Naive thymus-derived CD4-positive, alpha-beta T cell (primary cell): ENCODE data around the gene KLRC4. TPM values are rescaled to one million over a fixed set of nuclear protein-coding genes. Genes with fewer than 3 reads are reported as not detected.
"Not testable (repeated sequence)": the region's sequence is repeated elsewhere in the genome, so short reads cannot be mapped to it uniquely, and the experiment has no call there.

Source experiments
- ATAC-seq: fragments of 150-1000 bp; cut with Tn5 transposase; 2 replicates; pipeline ENCODE4 v1.10.0; 2021; ENCODE audit warnings: mild to moderate bottlenecking, moderate library complexity
- CTCF ChIA-PET: fragments of 350-600 bp; sonication (Branson Sonifier 250); formaldehyde crosslinking; loops from one replicate; lab custom pipeline; 2021; ENCODE audit warnings: antibody characterized with exemption; lab: Charles Lee
- POLR2A ChIA-PET: fragments of 350-600 bp; sonication (Branson Sonifier 250); formaldehyde crosslinking; loops from one replicate; lab custom pipeline; 2021; ENCODE audit warnings: antibody characterized with exemption, inconsistent platforms; lab: Charles Lee
- DNase-seq, 9 donors: peaks; one replicate each; pipeline versions ENCODE4 v3.0.0 to v3.0.0-alpha.2; 2020 to 2022; ENCODE audit warnings: mixed read lengths in 1 of 9
- H3K27ac ChIP-seq: one replicate; pipeline ENCODE4 v1.7.0; 2013; ENCODE audit warnings: mild to moderate bottlenecking, low read depth, low read length, moderate library complexity
- H3K27me3 ChIP-seq, 2 donors: one replicate each; pipeline ENCODE4 v1.7.0; 2013; ENCODE audit warnings: low read length in 2 of 2, mild to moderate bottlenecking in 2 of 2, moderate library complexity in 2 of 2; ENCODE audit not compliant: control insufficient read depth in 2 of 2, insufficient read depth in 2 of 2
- H3K36me3 ChIP-seq, 3 experiments: 1 replicate in 2 of 3; 2 replicates in 1 of 3; pipeline ENCODE4 v1.7.0; 2013; ENCODE audit warnings: low read length in 3 of 3, mild to moderate bottlenecking in 3 of 3, moderate library complexity in 1 of 3; ENCODE audit not compliant: insufficient read depth in 3 of 3, control insufficient read depth in 2 of 3
- H3K4me1 ChIP-seq, 2 donors: one replicate each; pipeline ENCODE4 v1.7.0; 2013; ENCODE audit warnings: low read length in 2 of 2, mild to moderate bottlenecking in 2 of 2, moderate library complexity in 1 of 2; ENCODE audit not compliant: control insufficient read depth in 2 of 2, insufficient read depth in 2 of 2
- H3K4me3 ChIP-seq: 2 replicates; pipeline ENCODE4 v1.7.0; 2013; ENCODE audit warnings: mild to moderate bottlenecking, low read length
- H3K9me3 ChIP-seq, 3 experiments: 1 replicate in 2 of 3; 2 replicates in 1 of 3; pipeline ENCODE4 v1.7.0; 2013; ENCODE audit warnings: low read length in 3 of 3; ENCODE audit not compliant: control insufficient read depth in 2 of 3
- H3K27ac Mint-ChIP-seq, 9 donors: one replicate each; pipeline ENCODE4 v1.8.0; 2020 to 2022; ENCODE audit warnings: mixed read lengths in 9 of 9, mild to moderate bottlenecking in 8 of 9, moderate library complexity in 5 of 9, inconsistent platforms in 2 of 9
- H3K27me3 Mint-ChIP-seq, 5 donors: one replicate each; pipeline ENCODE4 v1.8.0; 2021 to 2022; ENCODE audit warnings: mixed read lengths in 5 of 5, mild to moderate bottlenecking in 1 of 5
- H3K36me3 Mint-ChIP-seq, 5 donors: one replicate each; pipeline ENCODE4 v1.8.0; 2020 to 2022; ENCODE audit warnings: mixed read lengths in 5 of 5, mild to moderate bottlenecking in 3 of 5, inconsistent platforms in 1 of 5
- H3K4me1 Mint-ChIP-seq, 7 donors: one replicate each; pipeline ENCODE4 v1.8.0; 2020 to 2022; ENCODE audit warnings: mixed read lengths in 7 of 7, mild to moderate bottlenecking in 3 of 7, inconsistent platforms in 1 of 7
- H3K4me3 Mint-ChIP-seq, 10 donors: one replicate each; pipeline ENCODE4 v1.8.0; 2020 to 2022; ENCODE audit warnings: mild to moderate bottlenecking in 10 of 10, mixed read lengths in 10 of 10, moderate library complexity in 6 of 10, inconsistent platforms in 2 of 10
- H3K9me3 Mint-ChIP-seq, 11 donors: one replicate each; pipeline ENCODE4 v1.8.0; 2020 to 2022; ENCODE audit warnings: mixed read lengths in 11 of 11, mild to moderate bottlenecking in 4 of 11, inconsistent platforms in 1 of 11, moderate library complexity in 1 of 11
- intact Hi-C, 2 donors: fragments of 100-400 bp; cut with micrococcal nuclease; formaldehyde crosslinking; loops; one replicate each; pipeline ENCODE4 v1.15.1; 2023
- polyA plus RNA-seq, 2 donors: library from polyadenylated mRNA; unstranded; fragments of 300-500 nt; fragmentation: Illumina TruSeq; gene quantifications; one replicate each; pipeline ENCODE4 v1.2.3, GENCODE V29; 2021
- total RNA-seq, 6 experiments: library from RNA in 5 of 6; stranded (reverse) in 5 of 6; gene quantifications; 1 replicate in 5 of 6; 2 replicates in 1 of 6; pipeline ENCODE4 v1.2.3 and lab custom pipeline; 2021 to 2026

KLRC4 gene
- total and polyA plus RNA-seq, 7 experiments from 2014 or later: 0.69 to 11.8 TPM; not detected in 5

DNA sequence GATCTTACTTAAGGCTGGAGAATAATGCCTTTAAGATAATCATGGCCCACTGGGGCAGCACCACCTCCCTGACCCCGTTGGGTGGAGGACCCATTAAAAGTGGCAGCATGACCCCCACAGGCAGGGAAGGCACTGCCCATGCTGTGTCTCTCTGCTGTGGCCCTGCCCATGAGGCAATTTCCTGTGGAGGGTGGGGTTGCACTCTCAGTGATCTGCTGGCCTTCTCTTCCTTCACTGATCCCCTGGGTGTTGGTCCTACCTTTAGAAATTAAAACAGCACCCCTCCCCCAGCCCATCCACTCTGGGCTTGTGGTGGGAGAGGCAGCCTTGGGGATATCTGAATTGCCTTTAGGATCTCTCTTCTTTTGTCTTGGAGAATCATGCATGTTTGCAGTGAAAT is 37.0 kb downstream of the KLRC4 start:
- peaks cover 0 to 40% (median 0%) of the 10 kb centered on the region in 5 donors for H3K27me3 Mint-ChIP-seq
- Histone ChIP-seq H3K4me3 (no peak overlapping the region), H3K4me1 (peaks cover 0 to 77% of the 10 kb centered on the region in 2 donors), H3K9me3 (no peaks in the 10 kb centered on the region), H3K27me3 (no peaks in the 10 kb centered on the region), H3K36me3 (peaks cover 0 to 53% (median 0%) of the 10 kb centered on the region in 3 experiments), H3K27ac (no peak overlapping the region)
- peak; percentile 61 for ATAC-seq
- peaks cover 0 to 4% (median 3%) of the 10 kb centered on the region in 5 donors for H3K36me3 Mint-ChIP-seq
- H3K27ac Mint-ChIP-seq: no peak overlapping the region
- H3K9me3 Mint-ChIP-seq: peaks cover 0 to 3% (median 0%) of the 10 kb centered on the region in 11 donors
- H3K4me1 Mint-ChIP-seq: peaks cover 5 to 37% (median 14%) of the 10 kb centered on the region in 7 donors
- no peak for DNase-seq
- CTCF ChIA-PET: no interaction called here
- intact Hi-C loops: no loop called here
- H3K4me3 Mint-ChIP-seq: peak overlapping the region in 1 of 10 donors; percentile 14
- POLR2A ChIA-PET: interaction anchor here (0.6 kb wide), 1 partner anchor 227 kb away, joined by 3 read pairs; no protein-coding TSS in a partner anchor

DNA sequence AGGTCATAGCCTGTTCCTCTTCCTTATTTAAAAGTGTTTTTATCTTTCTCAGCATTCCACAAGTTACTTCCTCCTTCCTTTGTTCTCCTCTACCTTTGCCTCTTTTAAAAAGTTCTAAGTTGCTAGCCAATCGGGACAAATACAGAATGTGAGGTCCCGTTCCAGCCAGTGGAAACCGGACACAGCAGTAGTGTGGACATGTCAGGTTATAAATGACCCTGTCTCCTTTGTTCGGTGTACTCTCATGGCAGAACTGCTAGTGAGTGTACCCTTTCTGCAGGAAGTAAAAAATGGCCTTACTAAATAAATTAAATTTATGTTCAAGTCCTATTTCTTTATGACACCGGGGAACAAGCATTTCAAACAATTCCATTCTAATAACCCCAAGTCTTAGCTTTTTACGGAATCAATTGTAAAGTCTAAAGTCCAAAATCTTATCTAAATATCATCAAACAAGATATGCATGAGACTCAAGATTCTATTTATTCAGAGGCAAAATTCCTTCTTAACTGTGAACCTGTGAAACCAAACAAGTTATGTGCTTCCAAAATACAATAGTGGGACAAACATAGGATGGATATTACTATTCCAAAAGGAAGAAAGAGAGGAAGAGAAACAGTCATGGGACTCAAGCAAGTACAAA is 37.5 kb downstream of the KLRC4 start:
- Histone ChIP-seq H3K4me1 (peaks cover 0 to 82% of the 10 kb centered on the region in 2 donors), H3K36me3 (peaks cover 0 to 51% (median 0%) of the 10 kb centered on the region in 3 experiments)
- DNase-seq, H3K4me3 ChIP-seq, H3K4me3 Mint-ChIP-seq, H3K9me3 ChIP-seq, ATAC-seq, H3K27me3 ChIP-seq, H3K36me3 Mint-ChIP-seq, CTCF ChIA-PET, intact Hi-C loops, H3K27ac ChIP-seq, H3K9me3 Mint-ChIP-seq, H3K27ac Mint-ChIP-seq: not testable (repeated sequence)
- Mint-ChIP-seq H3K27me3 (peaks cover 0 to 40% (median 0%) of the 10 kb centered on the region in 5 donors), H3K4me1 (peaks cover 5 to 37% (median 14%) of the 10 kb centered on the region in 7 donors)
- POLR2A ChIA-PET: interaction anchor here (0.6 kb wide), 1 partner anchor 228 kb away, joined by 3 read pairs; no protein-coding TSS in a partner anchor

GRCh38 chr12:10369557-10370415 is 39.8 kb downstream of the KLRC4 start:
- no peak for DNase-seq
- peaks cover 5 to 37% (median 14%) of the 10 kb centered on the region in 7 donors for H3K4me1 Mint-ChIP-seq
- H3K27ac ChIP-seq: no peak overlapping the region
- H3K9me3 Mint-ChIP-seq: peaks cover 0 to 3% (median 0%) of the 10 kb centered on the region in 11 donors
- H3K36me3 Mint-ChIP-seq: peaks cover 0 to 4% (median 3%) of the 10 kb centered on the region in 5 donors
- H3K27me3 Mint-ChIP-seq: peaks cover 0 to 36% (median 0%) of the 10 kb centered on the region in 5 donors
- no peaks in the 10 kb centered on the region for H3K9me3 ChIP-seq
- H3K27me3 ChIP-seq: no peaks in the 10 kb centered on the region
- POLR2A ChIA-PET: no interaction called here
- intact Hi-C loops: loop anchor here (5.0 to 10.0 kb wide), 3 partner anchors 155 to 1087 kb away; partner anchors contain the start of genes GABARAPL1 (in 1 of the 2) and STYK1 (in 1 of the 2)
- H3K36me3 ChIP-seq: peaks cover 0 to 37% (median 0%) of the 10 kb centered on the region in 3 experiments
- H3K27ac Mint-ChIP-seq: peak overlapping the region in 2 of 9 donors; percentile 2 to 29
- CTCF ChIA-PET: no interaction called here
- no peak overlapping the region for H3K4me3 ChIP-seq
- no peak for ATAC-seq
- H3K4me1 ChIP-seq: peaks cover 14 to 87% of the 10 kb centered on the region in 2 donors
- peak overlapping the region in 1 of 10 donors; percentile 40 for H3K4me3 Mint-ChIP-seq

- Histone ChIP-seq H3K27me3 (no peaks in the 10 kb centered on the region), H3K9me3 (no peaks in the 10 kb centered on the region), H3K27ac (no peak overlapping the region), H3K36me3 (peaks cover 0 to 30% (median 0%) of the 10 kb centered on the region in 3 experiments), H3K4me1 (peaks cover 21 to 79% of the 10 kb centered on the region in 2 donors), H3K4me3 (no peak overlapping the region)
- intact Hi-C loops: loop anchor here (5.0 to 10.0 kb wide), 3 partner anchors 154 to 1086 kb away; partner anchors contain the start of genes GABARAPL1 (in 1 of the 2) and STYK1 (in 1 of the 2)
- ChIA-PET CTCF (no interaction called here), POLR2A (no interaction called here)
- Mint-ChIP-seq H3K27me3 (peaks cover 0 to 30% (median 0%) of the 10 kb centered on the region in 5 donors), H3K4me3 (no peak overlapping the region), H3K4me1 (peaks cover 5 to 37% (median 14%) of the 10 kb centered on the region in 7 donors), H3K27ac (peak overlapping the region in 3 of 9 donors; percentile 26 to 69 (median 66)), H3K36me3 (peaks cover 0 to 4% (median 3%) of the 10 kb centered on the region in 5 donors), H3K9me3 (peaks cover 0 to 3% (median 0%) of the 10 kb centered on the region in 11 donors)
- DNase-seq: no peak
- ATAC-seq: no peak
These were observed 41.1 kb downstream of the KLRC4 start for GRCh38 chr12:10368206-10369171.

DNA sequence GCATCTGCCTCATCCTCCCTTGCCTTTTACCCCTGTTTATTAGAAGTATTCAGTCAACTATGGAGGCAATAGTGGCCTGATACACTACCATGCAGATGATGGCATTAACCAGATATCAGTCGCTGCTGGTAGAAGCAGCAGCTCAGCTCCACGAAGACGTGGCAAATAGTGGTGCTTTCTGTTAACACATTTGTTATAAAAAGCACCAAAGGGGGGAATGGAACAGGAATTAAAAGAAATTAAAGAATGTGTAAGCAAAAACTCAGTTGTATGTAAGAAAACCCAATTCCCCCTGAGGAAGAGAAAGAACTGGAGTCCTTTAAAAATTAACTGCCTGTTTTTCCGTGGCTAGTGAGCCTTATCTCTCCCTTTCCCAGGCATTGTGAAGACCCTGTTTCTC is 41.8 kb downstream of the KLRC4 start:
- POLR2A ChIA-PET: interaction anchor here (0.6 kb wide), 1 partner anchor 500 kb away, joined by 3 read pairs; no protein-coding TSS in a partner anchor
- Mint-ChIP-seq H3K4me1 (peaks cover 3 to 33% (median 12%) of the 10 kb centered on the region in 7 donors), H3K27me3 (peaks cover 0 to 27% (median 0%) of the 10 kb centered on the region in 5 donors), H3K27ac (peak overlapping the region in 2 of 9 donors; percentile 14 to 69)
- H3K27me3 ChIP-seq, H3K4me3 Mint-ChIP-seq, ATAC-seq, H3K4me3 ChIP-seq, H3K36me3 Mint-ChIP-seq, H3K9me3 ChIP-seq, DNase-seq, H3K27ac ChIP-seq, H3K9me3 Mint-ChIP-seq, CTCF ChIA-PET: not testable (repeated sequence)
- intact Hi-C loops: loop anchor here (5.0 to 10.0 kb wide), 3 partner anchors 153 to 1085 kb away; partner anchors contain the start of genes GABARAPL1 (in 1 of the 2) and STYK1 (in 1 of the 2)
- Histone ChIP-seq H3K36me3 (peaks cover 0 to 22% (median 0%) of the 10 kb centered on the region in 3 experiments), H3K4me1 (peaks cover 21 to 72% of the 10 kb centered on the region in 2 donors)
